HEK293 (cell line): Measurements from ENCODE around the gene QRICH1.
A peak's percentile ranks its signal among the peaks of the same experiment; 100 is the strongest.

Source experiments
- CTCF ChIA-PET: fragments of 350-600 bp; formaldehyde crosslinking; extraction: SDS; loops from one replicate; lab custom pipeline; 2021; ENCODE audit warnings: antibody characterized with exemption; lab: Yijun Ruan, JAX
- POLR2A ChIA-PET: fragments of 300-600 bp; formaldehyde crosslinking; extraction: SDS; loops from one replicate; lab custom pipeline; 2020; ENCODE audit warnings: antibody characterized with exemption, inconsistent platforms; lab: Yijun Ruan, JAX
- H3K27ac ChIP-seq: fragments of 200-500 bp; sonication (Bioruptor generic); 2 replicates; pipeline ENCODE4 v1.5.1; 2014; ENCODE audit warnings: low read depth, low read length, control low read depth, inconsistent platforms; ENCODE audit errors: extremely low read depth
- H3K36me3 ChIP-seq, 2 experiments: fragments of 200-500 bp in 1 of 2; sonication (Bioruptor generic) in 1 of 2; 1 replicate in 1 of 2; 2 replicates in 1 of 2; pipeline ENCODE4 v1.5.1; 2014 to 2017; ENCODE audit warnings: inconsistent platforms in 2 of 2, low read length in 2 of 2; ENCODE audit not compliant: control insufficient read depth in 2 of 2, insufficient read depth in 1 of 2
- H3K4me1 ChIP-seq: fragments of 200-500 bp; sonication (Bioruptor generic); 2 replicates; pipeline ENCODE4 v1.5.1; 2014; ENCODE audit warnings: mild to moderate bottlenecking, low read length, inconsistent platforms; ENCODE audit not compliant: control insufficient read depth, insufficient read depth
- H3K4me3 ChIP-seq: 2 replicates; pipeline ENCODE4 v1.5.1; 2011; ENCODE audit warnings: low read depth, mild to moderate bottlenecking, control low read depth, low read length, moderate library complexity
- H3K9me3 ChIP-seq: fragments of 200-500 bp; sonication (Bioruptor generic); 2 replicates; pipeline ENCODE4 v1.5.1; 2014; ENCODE audit warnings: low read depth, low read length, inconsistent platforms; ENCODE audit not compliant: control insufficient read depth, insufficient read depth
- BCL6B ChIP-seq: fragments of 450-650 bp; formaldehyde crosslinking; IDR thresholded peaks from 2 replicates; pipeline ENCODE4 v1.5.1; 2017; ENCODE audit warnings: missing biosample characterization, missing genetic modification characterization
- IKZF3 ChIP-seq: fragments of 450-650 bp; IDR thresholded peaks from 2 replicates; pipeline ENCODE4 v1.5.0; 2018; ENCODE audit warnings: missing biosample characterization, mild to moderate bottlenecking, missing genetic modification characterization, moderate library complexity
- KLF1 ChIP-seq: fragments of 450-650 bp; formaldehyde crosslinking; IDR thresholded peaks from 2 replicates; pipeline ENCODE4 v1.5.1; 2016; ENCODE audit warnings: missing biosample characterization, missing genetic modification characterization
- KLF9 ChIP-seq: fragments of 450-650 bp; formaldehyde crosslinking; IDR thresholded peaks from 2 replicates; pipeline ENCODE4 v1.5.1; 2016; ENCODE audit warnings: missing biosample characterization, missing genetic modification characterization, low read depth
- SCRT2 ChIP-seq: fragments of 450-650 bp; formaldehyde crosslinking; IDR thresholded peaks from 2 replicates; pipeline ENCODE4 v1.5.1; 2016; ENCODE audit warnings: missing biosample characterization, missing genetic modification characterization
- SP3 ChIP-seq: fragments of 450-650 bp; formaldehyde crosslinking; IDR thresholded peaks from 2 replicates; pipeline ENCODE4 v1.5.1; 2016; ENCODE audit warnings: missing biosample characterization, missing genetic modification characterization
- YY2 ChIP-seq: fragments of 450-650 bp; formaldehyde crosslinking; IDR thresholded peaks from 2 replicates; pipeline ENCODE4 v1.5.1; 2016; ENCODE audit warnings: missing biosample characterization, missing genetic modification characterization
- ZBTB10 ChIP-seq: fragments of 450-650 bp; formaldehyde crosslinking; IDR thresholded peaks from 2 replicates; pipeline ENCODE4 v1.5.1; 2016; ENCODE audit warnings: missing biosample characterization, missing genetic modification characterization
- ZBTB7A ChIP-seq: fragments of 450-650 bp; formaldehyde crosslinking; IDR thresholded peaks from 2 replicates; pipeline ENCODE4 v1.5.1; 2016; ENCODE audit warnings: low read depth, missing biosample characterization, missing genetic modification characterization
- ZFHX2 ChIP-seq: fragments of 450-650 bp; formaldehyde crosslinking; conservative IDR thresholded peaks from 2 replicates; pipeline ENCODE4 v1.5.1; 2016; ENCODE audit warnings: missing biosample characterization, missing genetic modification characterization
- ZNF169 ChIP-seq: fragments of 450-650 bp; formaldehyde crosslinking; IDR thresholded peaks from 2 replicates; pipeline ENCODE4 v1.5.1; 2016; ENCODE audit warnings: missing biosample characterization, missing genetic modification characterization
- ZNF362 ChIP-seq: fragments of 450-650 bp; formaldehyde crosslinking; IDR thresholded peaks from 2 replicates; pipeline ENCODE4 v1.5.1; 2016; ENCODE audit warnings: missing biosample characterization, missing genetic modification characterization
- ZNF426 ChIP-seq: fragments of 450-650 bp; formaldehyde crosslinking; IDR thresholded peaks from 2 replicates; pipeline ENCODE4 v1.5.1; 2017; ENCODE audit warnings: missing biosample characterization, missing genetic modification characterization, mild to moderate bottlenecking, inconsistent platforms, moderate library complexity
- ZNF529 ChIP-seq: fragments of 450-650 bp; formaldehyde crosslinking; IDR thresholded peaks from 2 replicates; pipeline ENCODE4 v1.5.1; 2017; ENCODE audit warnings: missing genetic modification characterization, missing biosample characterization; ENCODE audit not compliant: insufficient replicate concordance
- ZNF621 ChIP-seq: fragments of 450-650 bp; formaldehyde crosslinking; IDR thresholded peaks from 2 replicates; pipeline ENCODE4 v1.5.1; 2017; ENCODE audit warnings: missing biosample characterization, missing genetic modification characterization
- ZNF639 ChIP-seq: fragments of 450-650 bp; formaldehyde crosslinking; IDR thresholded peaks from 2 replicates; pipeline ENCODE4 v1.5.1; 2016; ENCODE audit warnings: missing biosample characterization, missing genetic modification characterization
- ZNF843 ChIP-seq: fragments of 450-650 bp; formaldehyde crosslinking; IDR thresholded peaks from 2 replicates; pipeline ENCODE4 v1.5.1; 2016; ENCODE audit warnings: missing biosample characterization, missing genetic modification characterization
- ZSCAN23 ChIP-seq: fragments of 450-650 bp; formaldehyde crosslinking; IDR thresholded peaks from 2 replicates; pipeline ENCODE4 v1.5.1; 2016; ENCODE audit warnings: missing biosample characterization, missing genetic modification characterization

QRICH1 gene

GRCh38 chr3:49005998-49006397 lies 87.9 kb downstream of the QRICH1 start:
- POLR2A ChIA-PET, result interaction anchor here (1.1 to 4.4 kb wide), 7 partner anchors 10 to 463 kb away, joined by 3 to 141 read pairs (median 24); partner anchors contain the start of genes DALRD3, IMPDH2, KLHDC8B and NDUFAF3
- Histone ChIP-seq H3K9me3 (no peaks in the 10 kb centered on the region), H3K36me3 (peaks cover under 1 to 6% of the 10 kb centered on the region in 2 experiments; a peak in 2 of 3 replicates), H3K4me1 (no peaks in the 10 kb centered on the region), H3K27ac (no peak overlapping the region), H3K4me3 (no peak overlapping the region)
- CTCF ChIA-PET, result interaction anchor here (1.9 to 3.8 kb wide), 2 partner anchors 18 to 21 kb away, joined by 5 to 20 read pairs; no protein-coding TSS in a partner anchor
- no peak for TF ChIP-seq ZNF843 (tag by site-specific recombination)

GRCh38 chr3:49005303-49005680 lies 88.6 kb downstream of the QRICH1 start:
- Histone ChIP-seq H3K36me3 (peaks cover 0 to 6% of the 10 kb centered on the region in 2 experiments; a peak in 1 of 3 replicates), H3K27ac (no peak overlapping the region), H3K4me3 (no peak overlapping the region), H3K9me3 (no peaks in the 10 kb centered on the region), H3K4me1 (no peaks in the 10 kb centered on the region)
- peak; percentile 37 for TF ChIP-seq SCRT2 (tag by site-specific recombination)
- no peak for TF ChIP-seq SP3 (tag by site-specific recombination)
- ChIA-PET POLR2A (interaction anchor here (1.1 to 4.4 kb wide), 4 partner anchors 9 to 89 kb away, joined by 4 to 61 read pairs (median 29); partner anchors contain the start of genes NDUFAF3, P4HTM and QRICH1), CTCF (no interaction called here)

- Histone ChIP-seq H3K36me3 (peaks cover 0 to 6% of the 10 kb centered on the region in 2 experiments; a peak in 1 of 3 replicates), H3K4me3 (no peak overlapping the region), H3K27ac (no peak overlapping the region), H3K9me3 (no peaks in the 10 kb centered on the region), H3K4me1 (peaks cover 4% of the 10 kb centered on the region; the same call in 1 of the 2 replicates)
- ChIA-PET POLR2A (interaction anchor here (1.1 to 4.4 kb wide), 3 partner anchors 8 to 17 kb away, joined by 4 to 61 read pairs (median 34); partner anchors contain the start of genes NDUFAF3 and P4HTM), CTCF (no interaction called here)
- TF ChIP-seq ZNF426 (tag by site-specific recombination) (no peak), ZNF621 (tag by site-specific recombination) (no peak), ZNF362 (no peak), ZNF529 (tag by site-specific recombination) (no peak), ZBTB10 (no peak), ZBTB7A (tag by site-specific recombination) (no peak), IKZF3 (no peak), YY2 (tag by site-specific recombination) (no peak), BCL6B (tag by site-specific recombination) (no peak), ZSCAN23 (tag by site-specific recombination) (no peak), ZFHX2 (tag by site-specific recombination) (peak; percentile 42; the same call in 1 of the 2 replicates), KLF1 (peak; percentile 43), ZNF639 (tag by site-specific recombination) (no peak), KLF9 (tag by site-specific recombination) (peak; percentile 58; the same call in 1 of the 2 replicates), ZNF169 (tag by site-specific recombination) (no peak)
These were observed 89.2 kb downstream of the QRICH1 start for GRCh38 chr3:49004352-49005302.
